OCI-LY1 (cell line): ENCODE results near the gene CDH13.

ENCODE experiments used
- CTCF ChIP-seq: fragments of 200-600 bp; sonication (generic), shearing (Covaris generic); IDR thresholded peaks from 2 replicates; pipeline ENCODE4 v1.5.1; 2017; ENCODE audit warnings: mild to moderate bottlenecking, antibody characterized with exemption, low read length, moderate library complexity, mixed read lengths
- EZH2 ChIP-seq: fragments of 200-600 bp; sonication (generic), shearing (Covaris generic); IDR thresholded peaks from 2 replicates; pipeline ENCODE4 v1.8.0; 2017; ENCODE audit warnings: borderline replicate concordance, mixed run types, mild to moderate bottlenecking, antibody characterized with exemption, low read length, moderate library complexity, mixed read lengths

GRCh38 chr16:83804366-83804765 is 1177.6 kb downstream of the CDH13 start:
- no peak for TF ChIP-seq CTCF
- TF ChIP-seq EZH2, result no peak
